RKO (cell line): Measurements from ENCODE around the gene NKAIN4.
"Not testable (repeated sequence)": the region's sequence is repeated elsewhere in the genome, so short reads cannot be mapped to it uniquely, and the experiment has no call there.

Experiments used
- DNase-seq: peaks from one replicate; pipeline ENCODE4 v3.0.0-alpha.2; 2016; ENCODE audit warnings: low spot score

The NKAIN4 gene

DNA sequence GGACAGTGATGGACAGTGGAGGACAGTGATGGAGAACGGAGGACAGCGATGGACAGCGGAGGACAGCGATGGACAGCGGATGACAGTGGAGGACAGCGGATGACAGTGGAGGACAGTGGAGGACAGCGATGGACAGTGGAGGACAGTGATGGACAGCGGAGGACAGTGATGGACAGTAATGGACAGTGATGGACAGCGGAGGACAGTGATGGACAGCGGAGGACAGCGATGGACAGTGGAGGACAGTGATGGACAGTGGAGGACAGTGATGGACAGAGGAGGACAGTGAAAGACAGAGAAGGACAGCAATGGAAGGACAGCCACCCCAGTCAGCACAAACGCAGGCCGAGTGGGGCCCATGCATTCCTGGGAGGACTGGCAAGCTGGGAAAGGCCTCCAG is 3.4 kb upstream of the NKAIN4 start:
- no peak for DNase-seq

DNA sequence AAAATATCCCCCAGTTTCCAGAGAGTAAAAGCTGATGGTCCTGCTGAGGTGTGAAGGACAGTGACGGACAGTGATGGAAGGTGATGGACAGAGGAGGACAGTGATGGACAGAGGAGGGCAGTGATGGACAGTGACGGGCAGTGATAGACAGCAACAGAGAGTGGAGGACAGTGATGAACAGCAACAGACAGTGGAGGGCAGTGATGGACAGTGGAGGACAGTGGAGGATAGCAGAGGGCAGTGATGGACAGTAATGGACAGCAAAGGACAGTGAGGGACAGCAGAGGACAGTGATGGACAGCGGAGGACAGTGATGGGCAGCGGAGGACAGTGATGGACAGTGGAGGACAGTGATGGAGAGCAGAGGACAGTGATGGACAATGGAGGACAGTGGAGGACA is 2.7 kb upstream of the NKAIN4 start:
- no peak for DNase-seq

DNA sequence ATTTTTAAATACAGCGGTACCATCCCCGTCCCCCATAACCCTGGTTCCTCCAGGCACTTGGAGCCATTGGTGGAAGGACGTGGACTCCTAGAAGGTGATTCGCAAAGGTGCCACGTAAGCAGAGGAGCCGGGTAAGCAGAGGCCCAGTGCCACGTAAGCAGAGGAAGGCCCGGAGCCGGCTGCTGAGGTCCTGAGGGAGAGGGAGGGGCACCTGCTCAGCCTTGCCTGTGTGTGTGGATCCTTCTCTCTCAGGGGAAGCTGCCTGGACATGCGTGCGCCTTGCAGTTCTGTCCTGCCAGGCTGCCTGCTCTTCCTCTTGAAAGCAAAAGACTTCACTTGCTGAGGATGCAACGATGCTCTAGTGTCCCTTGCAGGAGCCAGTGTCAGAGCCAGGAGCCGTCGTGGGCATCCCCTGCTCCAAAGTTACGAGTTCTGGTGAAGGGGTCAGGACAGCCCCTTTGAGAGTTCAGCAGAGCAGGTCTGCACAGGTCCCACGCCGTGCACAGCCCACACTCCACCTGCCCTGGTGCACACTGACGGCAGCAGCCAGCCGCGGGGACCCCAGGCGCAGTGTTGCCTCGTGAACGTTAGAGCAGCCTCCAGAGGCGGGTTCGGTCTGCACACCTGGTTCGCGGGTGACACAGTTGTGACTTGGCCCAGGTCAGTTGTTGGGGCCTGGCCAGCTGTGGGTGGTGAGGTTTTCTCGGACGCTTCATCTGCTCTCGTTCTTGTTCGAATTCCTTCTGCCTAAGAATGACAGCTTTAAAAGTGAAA is 1.9 kb upstream of the NKAIN4 start:
- no peak for DNase-seq

GRCh38 chr20:63254606-63255384 is 532 bp upstream of the NKAIN4 start:
- DNase-seq = no peak

DNA sequence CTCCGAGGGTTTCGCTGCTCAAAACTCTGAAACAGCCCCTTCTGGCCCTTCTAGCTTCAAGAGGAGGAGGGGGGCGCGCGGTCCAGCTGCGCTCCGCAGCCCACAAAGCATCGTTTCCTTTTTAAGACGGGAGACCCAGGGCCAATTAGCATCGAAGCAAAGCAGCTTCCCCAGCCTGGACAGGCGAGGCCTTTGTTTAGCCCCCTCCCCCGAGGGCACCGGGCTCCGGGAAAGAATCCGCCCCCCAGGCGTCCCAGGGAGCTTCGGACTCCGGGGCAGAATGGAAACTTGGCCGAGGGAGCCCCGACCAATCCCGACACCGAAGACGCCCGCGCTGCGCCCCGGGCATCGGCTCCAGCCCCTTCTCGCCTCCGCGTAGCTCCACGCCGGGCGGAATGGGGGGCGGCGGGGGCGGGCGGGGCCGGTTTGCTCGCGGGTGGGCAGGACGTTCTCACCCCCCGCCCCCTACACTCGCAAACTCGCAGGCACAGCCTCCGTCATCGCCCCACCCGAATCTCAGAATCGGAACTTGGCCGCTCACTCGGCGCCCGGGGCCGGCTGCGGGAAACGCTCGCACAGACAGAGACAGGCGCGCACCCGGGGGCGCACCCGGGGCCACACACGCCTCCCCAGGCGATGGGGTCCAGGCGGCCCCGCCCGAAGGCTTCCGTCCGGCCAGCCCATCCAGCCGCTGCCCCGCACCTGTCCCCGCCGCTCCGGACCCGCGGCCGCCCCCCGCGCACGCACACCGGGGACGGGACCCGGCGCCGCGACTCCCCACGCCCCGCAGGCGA is 628 bp downstream of the NKAIN4 start:
- no peak for DNase-seq

- DNase-seq = no peak
Measured at GRCh38 chr20:63253065-63253437, 1.2 kb downstream of the NKAIN4 start.

- no peak for DNase-seq
Measured at GRCh38 chr20:63252284-63252711, 2.0 kb downstream of the NKAIN4 start.

- DNase-seq = not testable (repeated sequence)
Measured at GRCh38 chr20:63251350-63251749, 2.9 kb downstream of the NKAIN4 start.

DNA sequence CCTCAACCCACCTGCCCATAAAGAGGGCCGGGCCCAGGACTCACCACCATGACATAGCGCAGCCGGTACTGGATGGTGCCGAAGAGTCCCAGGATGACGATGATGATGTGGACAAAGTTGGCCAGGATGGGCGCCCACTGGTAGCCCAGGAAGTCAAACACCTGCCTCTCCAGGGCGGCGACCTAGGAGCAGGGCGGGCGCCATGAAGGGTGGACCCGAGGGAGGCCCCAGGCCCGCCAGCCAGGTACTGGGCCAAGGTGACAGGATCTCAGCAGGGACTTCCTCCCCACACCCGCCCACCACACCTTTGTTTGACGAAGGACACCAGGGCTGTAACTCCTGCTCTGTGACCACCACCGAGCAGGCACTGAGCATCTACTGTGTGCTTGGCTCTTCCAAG is 4.4 kb downstream of the NKAIN4 start:
- DNase-seq = no peak

DNA sequence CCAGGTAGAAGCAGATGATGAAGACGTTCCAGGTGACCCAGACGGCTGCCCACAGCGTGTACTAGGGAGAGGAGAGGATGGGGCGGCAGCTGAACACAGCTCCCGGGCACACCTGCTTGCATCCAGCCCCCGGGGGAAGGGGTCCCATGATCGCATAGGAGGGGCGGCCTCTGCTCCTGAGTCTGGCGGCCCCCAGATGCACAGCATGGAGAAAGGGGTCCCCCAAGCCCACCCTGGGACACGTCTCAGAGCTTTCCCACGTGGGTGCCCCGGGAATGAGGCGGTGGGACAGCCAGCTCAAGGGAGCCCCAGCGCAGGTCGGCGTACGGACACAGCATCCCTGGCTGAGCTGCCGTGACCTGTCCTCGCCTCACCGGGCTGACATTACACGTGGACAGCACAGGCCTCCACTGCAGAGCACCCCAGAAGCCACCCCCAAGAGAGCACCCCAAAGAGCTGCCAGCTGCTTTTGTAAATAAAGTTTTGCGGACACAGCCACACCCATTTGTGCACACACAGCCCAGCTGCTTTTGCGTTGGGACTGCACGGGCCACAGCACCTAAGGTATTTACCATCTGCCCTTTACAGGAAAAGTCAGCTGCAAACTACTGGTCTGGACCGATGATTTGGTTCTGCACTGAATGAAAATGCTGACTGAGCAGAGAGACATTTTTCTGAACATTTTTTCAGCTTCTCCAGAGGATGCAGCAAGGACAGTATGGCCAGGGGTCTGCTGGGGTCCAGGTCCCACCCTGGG is 5.2 kb downstream of the NKAIN4 start:
- DNase-seq = no peak

GRCh38 chr20:63247671-63248228 is 6.5 kb downstream of the NKAIN4 start:
- DNase-seq = no peak

DNA sequence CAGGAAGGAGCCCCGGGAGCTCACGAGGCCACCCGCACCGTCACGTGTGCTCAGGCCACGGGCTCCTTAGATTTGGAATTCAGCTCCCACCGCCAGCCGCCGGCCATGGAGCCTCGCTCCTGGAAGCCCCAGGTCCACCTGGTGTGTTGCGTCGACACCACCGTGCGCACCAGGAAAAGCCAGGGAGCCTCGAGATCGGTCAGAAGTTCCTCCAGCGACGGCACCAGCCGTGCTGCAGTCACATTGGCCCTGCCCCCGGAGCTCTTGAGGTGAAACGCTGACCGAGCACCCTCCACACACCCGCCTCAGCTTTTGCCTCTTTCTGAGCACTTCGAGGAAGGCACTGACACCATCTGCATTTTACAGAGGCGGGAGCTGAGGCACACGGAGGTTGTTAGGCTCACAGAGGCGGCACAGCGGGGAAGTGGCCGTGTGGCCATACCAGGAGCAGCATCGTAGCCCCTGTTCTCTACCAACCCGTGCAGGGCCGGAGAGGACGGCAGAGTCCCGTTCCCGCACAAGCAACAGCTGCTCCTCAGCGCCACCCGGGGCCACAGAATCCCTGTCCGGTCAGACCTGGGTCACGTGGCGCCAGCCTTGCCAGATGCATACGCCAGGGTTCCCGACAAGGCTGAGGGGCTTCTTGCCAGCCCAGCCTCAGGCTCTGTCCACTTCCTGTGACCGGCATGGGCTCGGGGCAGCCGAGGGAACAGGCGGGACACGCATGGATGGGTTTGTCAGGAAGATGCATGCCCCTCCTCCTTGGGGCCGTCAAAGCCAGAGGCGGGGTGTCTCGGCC is 7.6 kb downstream of the NKAIN4 start:
- no peak for DNase-seq

DNA sequence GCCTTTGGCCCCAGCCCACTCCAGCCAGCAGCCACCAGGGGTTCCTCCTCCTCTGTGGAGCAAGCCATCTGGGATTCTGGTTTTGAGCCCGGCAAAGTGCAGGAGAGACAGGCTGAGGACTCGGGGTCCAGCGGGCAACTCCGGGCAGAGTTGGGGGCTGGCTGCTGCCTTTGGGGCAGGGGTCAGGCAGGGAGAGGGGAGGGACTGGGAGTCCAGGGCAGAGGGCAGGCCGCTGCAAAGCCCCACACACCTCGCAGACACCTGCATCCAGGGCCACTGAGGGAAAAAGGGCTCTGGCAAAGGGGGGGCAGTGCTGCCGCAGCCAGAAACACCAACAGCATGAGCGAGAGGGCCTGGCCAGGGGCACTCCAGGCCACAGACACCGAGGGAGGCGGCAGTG is 9.8 kb downstream of the NKAIN4 start:
- DNase-seq = no peak

GRCh38 chr20:63243604-63244247 is 10.5 kb downstream of the NKAIN4 start:
- no peak for DNase-seq

DNA sequence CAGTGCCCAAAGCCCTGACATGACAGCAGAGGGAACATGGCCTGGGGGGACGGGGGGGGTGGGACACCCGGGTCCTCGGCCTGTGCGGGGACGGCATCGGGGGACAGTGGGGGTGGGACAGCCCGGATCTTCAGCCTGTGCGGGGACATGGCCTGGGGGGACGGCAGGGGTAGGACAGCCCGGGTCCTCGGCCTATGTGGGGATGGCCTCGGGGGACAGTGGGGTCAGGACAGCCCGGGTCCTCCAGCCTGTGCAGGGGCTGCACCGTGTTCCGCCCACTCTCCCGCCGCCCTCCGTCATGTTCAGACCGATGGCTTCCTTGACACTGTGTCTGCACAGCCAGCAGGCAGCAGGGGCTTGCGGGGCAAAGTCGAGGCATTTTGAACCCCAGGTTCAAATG is 11.5 kb downstream of the NKAIN4 start:
- no peak for DNase-seq

DNA sequence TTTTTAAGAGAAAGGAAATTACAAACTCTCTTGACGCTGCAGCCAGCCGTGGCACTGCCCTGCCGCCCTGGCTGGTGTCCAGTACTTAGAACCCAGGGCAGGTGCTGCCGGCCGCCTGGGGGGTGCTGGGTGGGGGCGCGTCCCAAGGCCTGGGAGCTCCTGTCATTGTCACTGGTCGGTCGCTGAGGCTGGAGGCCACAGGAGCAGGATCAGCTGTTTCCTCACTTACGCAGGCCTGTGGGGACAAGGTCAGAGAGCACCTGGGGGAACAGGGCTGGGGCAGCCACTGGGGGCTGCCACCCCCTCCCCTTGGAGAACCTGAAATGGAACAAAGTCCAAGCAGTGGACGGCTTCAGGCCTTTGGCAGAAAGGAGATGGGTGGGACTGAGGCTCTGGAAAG is 13.0 kb downstream of the NKAIN4 start:
- no peak for DNase-seq

GRCh38 chr20:63240004-63240403 is 14.3 kb downstream of the NKAIN4 start:
- DNase-seq = no peak

- no peak for DNase-seq
Measured at GRCh38 chr20:63239431-63239830, 14.8 kb downstream of the NKAIN4 start.

DNA sequence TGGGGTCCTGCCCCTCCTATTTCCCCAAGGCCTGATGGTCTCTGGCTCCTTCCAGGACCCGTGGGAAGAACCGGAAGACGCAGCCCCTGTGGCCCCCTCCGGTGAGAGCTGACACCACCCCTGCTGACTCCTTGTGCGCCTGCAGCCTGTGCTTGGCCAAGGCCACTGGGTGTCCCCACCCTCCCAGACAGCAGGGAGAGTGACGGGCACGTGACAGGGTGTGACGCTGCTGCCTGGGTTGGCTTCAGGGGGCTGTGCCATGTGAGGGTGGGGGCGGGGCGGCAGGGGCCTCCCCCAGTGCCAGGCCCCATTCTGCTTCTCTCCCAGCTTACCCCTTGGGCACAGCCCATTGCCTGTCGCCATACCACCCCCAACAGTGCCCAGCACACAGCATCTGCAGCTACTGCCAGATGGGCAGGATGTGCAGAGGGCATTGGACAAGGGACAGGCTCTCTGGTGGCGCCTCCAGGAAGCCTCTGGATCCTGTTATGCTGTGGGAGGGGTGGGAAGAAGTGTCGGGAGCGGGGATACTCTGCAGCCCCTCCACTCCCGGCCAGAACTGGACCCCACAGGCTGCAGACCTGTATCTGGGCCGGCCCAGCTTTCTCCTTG is 15.6 kb downstream of the NKAIN4 start:
- DNase-seq = no peak

DNA sequence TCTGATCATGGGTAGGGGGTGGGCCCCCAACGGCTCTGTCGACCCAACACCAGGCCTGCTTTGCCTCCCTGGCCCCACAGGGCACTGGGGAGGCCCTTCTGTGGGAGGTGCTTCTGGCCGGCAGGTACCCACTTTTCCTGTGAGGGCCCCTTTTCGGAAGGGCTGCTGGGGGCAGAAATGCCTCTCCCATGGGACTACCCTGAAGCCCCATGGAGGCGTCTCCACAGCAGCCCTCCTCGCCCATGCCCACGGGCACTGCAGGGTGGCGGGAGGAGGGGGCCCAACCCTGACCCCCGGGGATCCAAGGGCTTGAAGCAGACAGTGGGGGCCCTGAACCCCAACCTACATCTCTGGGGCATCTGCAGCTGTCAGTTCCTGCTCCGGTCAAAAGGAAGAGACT is 16.2 kb downstream of the NKAIN4 start:
- no peak for DNase-seq
